IMR-90 (cell line): ENCODE data around the gene ORAI1. TPM values are rescaled to one million over a fixed set of nuclear protein-coding genes. Genes with fewer than 3 reads are reported as not detected.

Experiments used
- ATAC-seq: fragments of 200-7000 bp; cut with Tn5 transposase; 2 replicates; pipeline ENCODE4 v1.9.1; 2020; ENCODE audit warnings: low read depth, mild to moderate bottlenecking, moderate library complexity
- BruUV-seq: library from RNA; stranded (reverse); fragments of 400-500 nt; replicated peaks from 2 replicates; lab custom pipeline; 2021; lab: Mats Ljungman, UMichigan
- CTCF ChIA-PET: fragments of 300-600 bp; formaldehyde crosslinking; extraction: SDS; loops from one replicate; lab custom pipeline; 2021; ENCODE audit warnings: antibody characterized with exemption; lab: Yijun Ruan, JAX
- POLR2A ChIA-PET: fragments of 300-600 bp; sonication (Branson Sonifier 250); formaldehyde crosslinking; loops from one replicate; lab custom pipeline; 2022; ENCODE audit warnings: antibody characterized with exemption; ENCODE audit not compliant: unreplicated experiment; lab: Charles Lee
- DNase-seq: peaks from one replicate; pipeline ENCODE4 v3.0.0; 2013
- H2AFZ ChIP-seq: replicated peaks from 2 replicates; pipeline ENCODE3; 2013; ENCODE audit warnings: low read length, mild to moderate bottlenecking; ENCODE audit not compliant: poor library complexity
- H2AK5ac ChIP-seq: 2 replicates; pipeline ENCODE4 v1.6.1; 2013; ENCODE audit warnings: low read depth, low read length, inconsistent platforms
- H2AK9ac ChIP-seq: replicated peaks from 2 replicates; pipeline ENCODE3; 2013; ENCODE audit warnings: mild to moderate bottlenecking, low read depth, low read length, moderate library complexity; ENCODE audit not compliant: poor library complexity
- H2BK120ac ChIP-seq: 2 replicates; pipeline ENCODE4 v1.6.1; 2013; ENCODE audit warnings: low read depth, low read length, inconsistent platforms
- H2BK15ac ChIP-seq: 3 replicates; pipeline ENCODE4 v1.6.1; 2013; ENCODE audit warnings: low read depth, low read length, inconsistent platforms
- H2BK20ac ChIP-seq: 2 replicates; pipeline ENCODE4 v1.6.1; 2013; ENCODE audit warnings: low read depth, mild to moderate bottlenecking, inconsistent platforms, low read length, moderate library complexity
- H2BK5ac ChIP-seq: 2 replicates; pipeline ENCODE4 v1.6.1; 2013; ENCODE audit warnings: mild to moderate bottlenecking, low read depth, low read length, inconsistent platforms; ENCODE audit not compliant: poor library complexity, severe bottlenecking
- H3K14ac ChIP-seq: replicated peaks from 2 replicates; pipeline ENCODE4 v1.6.1; 2013; ENCODE audit warnings: low read depth, low read length, inconsistent platforms
- H3K18ac ChIP-seq: 2 replicates; pipeline ENCODE4 v1.6.1; 2013; ENCODE audit warnings: low read depth, low read length, control low read depth
- H3K23ac ChIP-seq: 2 replicates; pipeline ENCODE4 v1.6.1; 2013; ENCODE audit warnings: low read depth, low read length, inconsistent platforms
- H3K27ac ChIP-seq: 2 replicates; pipeline ENCODE4 v1.5.1; 2013; ENCODE audit warnings: mild to moderate bottlenecking, control low read depth, low read length; ENCODE audit not compliant: insufficient read depth
- H3K27me3 ChIP-seq: 2 replicates; pipeline ENCODE4 v1.6.1; 2013; ENCODE audit warnings: low read length; ENCODE audit not compliant: control insufficient read depth, insufficient read depth
- H3K36me3 ChIP-seq: 2 replicates; pipeline ENCODE4 v1.6.1; 2013; ENCODE audit warnings: low read length, mixed read lengths; ENCODE audit not compliant: control insufficient read depth, insufficient read depth
- H3K4ac ChIP-seq: 2 replicates; pipeline ENCODE4 v1.6.1; 2013; ENCODE audit warnings: low read depth, low read length, inconsistent platforms
- H3K4me1 ChIP-seq: 2 replicates; pipeline ENCODE4 v1.6.1; 2013; ENCODE audit warnings: low read length, mixed read lengths; ENCODE audit not compliant: control insufficient read depth, insufficient read depth
- H3K4me2 ChIP-seq: 2 replicates; pipeline ENCODE4 v1.6.1; 2013; ENCODE audit warnings: low read depth, mild to moderate bottlenecking, control low read depth, low read length, moderate library complexity
- H3K4me3 ChIP-seq: 2 replicates; pipeline ENCODE4 v1.5.1; 2013; ENCODE audit warnings: low read depth, mild to moderate bottlenecking, control low read depth, low read length, moderate library complexity; ENCODE audit not compliant: insufficient read depth
- H3K56ac ChIP-seq: 2 replicates; pipeline ENCODE4 v1.6.1; 2013; ENCODE audit warnings: low read length, inconsistent platforms; ENCODE audit not compliant: insufficient read depth; ENCODE audit errors: extremely low read depth
- H3K79me1 ChIP-seq, 2 experiments: 2 replicates each; pipeline ENCODE4 v1.6.1; 2013; ENCODE audit warnings: low read length in 2 of 2, inconsistent platforms in 1 of 2, low read depth in 1 of 2
- H3K9ac ChIP-seq: 2 replicates; pipeline ENCODE4 v1.6.1; 2013; ENCODE audit warnings: low read depth, low read length, control low read depth
- H3K9me1 ChIP-seq: 2 replicates; pipeline ENCODE4 v1.6.1; 2013; ENCODE audit warnings: low read length, inconsistent platforms; ENCODE audit not compliant: insufficient read depth
- H3K9me3 ChIP-seq: 2 replicates; pipeline ENCODE4 v1.6.1; 2013; ENCODE audit warnings: low read length; ENCODE audit not compliant: control insufficient read depth, insufficient read depth
- H4K20me1 ChIP-seq: 2 replicates; pipeline ENCODE4 v1.6.1; 2013; ENCODE audit warnings: low read length, inconsistent platforms; ENCODE audit not compliant: insufficient read depth
- H4K5ac ChIP-seq: 2 replicates; pipeline ENCODE4 v1.6.1; 2013; ENCODE audit warnings: mild to moderate bottlenecking, low read depth, low read length, control low read depth
- H4K8ac ChIP-seq, 2 experiments: 2 replicates each; pipeline ENCODE4 v1.6.1; 2013; ENCODE audit warnings: low read depth in 2 of 2, low read length in 2 of 2, control low read depth in 1 of 2, inconsistent platforms in 1 of 2
- H4K91ac ChIP-seq: 2 replicates; pipeline ENCODE4 v1.6.1; 2013; ENCODE audit warnings: low read depth, low read length, inconsistent platforms; ENCODE audit not compliant: insufficient read depth
- BHLHE40 ChIP-seq: fragments of 150-350 bp; IDR thresholded peaks from 2 replicates; pipeline ENCODE4 v1.6.1; 2016; ENCODE audit warnings: mild to moderate bottlenecking, low read depth, low read length
- CEBPB ChIP-seq: IDR thresholded peaks from 2 replicates; pipeline ENCODE4 v1.6.1; 2012; ENCODE audit warnings: low read depth, low read length, improper control_type of control experiment
- CHD1 ChIP-seq: IDR thresholded peaks from 2 replicates; pipeline ENCODE4 v1.6.1; 2012; ENCODE audit warnings: low read depth, low read length, improper control_type of control experiment
- CTCF ChIP-seq: conservative IDR thresholded peaks from 2 replicates; pipeline ENCODE4 v1.5.1; 2012; ENCODE audit warnings: mild to moderate bottlenecking, low read depth, low read length, improper control_type of control experiment
- FOS ChIP-seq: fragments of 150-350 bp; IDR thresholded peaks from 2 replicates; pipeline ENCODE4 v1.6.1; 2016; ENCODE audit warnings: low read depth, low read length
- MAFK ChIP-seq: IDR thresholded peaks from 2 replicates; pipeline ENCODE4 v1.6.1; 2012; ENCODE audit warnings: low read depth, low read length, improper control_type of control experiment
- MAZ ChIP-seq: IDR thresholded peaks from 2 replicates; pipeline ENCODE4 v1.6.1; 2012; ENCODE audit warnings: low read depth, mild to moderate bottlenecking, low read length, improper control_type of control experiment, moderate library complexity, borderline replicate concordance
- MXI1 ChIP-seq: IDR thresholded peaks from 2 replicates; pipeline ENCODE4 v1.6.1; 2012; ENCODE audit warnings: low read depth, mild to moderate bottlenecking, low read length, moderate library complexity, borderline replicate concordance
- NFE2L2 ChIP-seq: fragments of 150-350 bp; IDR thresholded peaks from 2 replicates; pipeline ENCODE4 v1.6.1; 2016; ENCODE audit warnings: low read depth, mild to moderate bottlenecking, low read length
- POLR2A ChIP-seq: IDR thresholded peaks from 2 replicates; pipeline ENCODE4 v1.6.1; 2012; ENCODE audit warnings: mild to moderate bottlenecking, low read depth, low read length
- RAD21 ChIP-seq: IDR thresholded peaks from 2 replicates; pipeline ENCODE4 v1.6.1; 2012; ENCODE audit warnings: low read length, improper control_type of control experiment
- RCOR1 ChIP-seq: IDR thresholded peaks from 2 replicates; pipeline ENCODE4 v1.6.1; 2012; ENCODE audit warnings: mild to moderate bottlenecking, low read length, improper control_type of control experiment; ENCODE audit not compliant: insufficient replicate concordance
- RFX5 ChIP-seq: IDR thresholded peaks from 2 replicates; pipeline ENCODE4 v1.8.0; 2012; ENCODE audit warnings: low read depth, mild to moderate bottlenecking, low read length, moderate library complexity
- SMC3 ChIP-seq: fragments of 150-350 bp; IDR thresholded peaks from 2 replicates; pipeline ENCODE4 v1.6.1; 2016; ENCODE audit warnings: low read depth, mild to moderate bottlenecking, antibody characterized with exemption, low read length, moderate library complexity
- WGBS, 2 experiments: methylation state at CpG; one replicate each; pipeline versions ENCODE4 v1.1.5 to v1.1.7; 2013; ENCODE audit warnings: missing lambda C conversion rate in 2 of 2; ENCODE audit not compliant: insufficient read length in 1 of 2; ENCODE audit errors: extremely low coverage in 2 of 2; 5-methylcytosine and 5-hydroxymethylcytosine counted together
- dilution Hi-C: fragments of 300-500 bp; cut with HindIII; formaldehyde crosslinking; loops from one replicate; pipeline ENCODE4 v1.14.3; 2018; ENCODE audit warnings: low sequenced_read_pairs; ENCODE audit not compliant: unreplicated experiment
- in situ Hi-C: fragments of 300-500 bp; cut with MboI; formaldehyde crosslinking; loops from 3 replicates; pipeline ENCODE4 v1.14.3; 2019; ENCODE audit warnings: low sequenced_read_pairs, inconsistent platforms, mixed read lengths
- intact Hi-C: fragments of 100-400 bp; cut with micrococcal nuclease; formaldehyde crosslinking; loops from 2 replicates; pipeline ENCODE4 v1.10.0; 2022
- polyA plus RNA-seq, 3 experiments: library from polyadenylated mRNA; depleted of rRNA; stranded (reverse); fragments of >200 nt; gene quantifications; 2 replicates each; pipeline ENCODE4 v1.2.3, GENCODE V29; 2012; ENCODE audit warnings: low replicate concordance in 1 of 3
- total RNA-seq: library from RNA; depleted of rRNA; stranded (reverse); fragments of >200 nt; gene quantifications from 2 replicates; pipeline ENCODE4 v1.2.3, GENCODE V29; 2012
- TF ChIP-seq, protein P1 (sequence below): fragments of 150-350 bp; IDR thresholded peaks from 2 replicates; pipeline ENCODE4 v1.6.1; 2017; ENCODE audit warnings: mild to moderate bottlenecking, antibody characterized with exemption, low read length, low read depth
- TF ChIP-seq, protein P2 (sequence below): fragments of 150-350 bp; IDR thresholded peaks from 2 replicates; pipeline ENCODE4 v1.6.1; 2016; ENCODE audit warnings: low read depth, mild to moderate bottlenecking, low read length, moderate library complexity, borderline replicate concordance

Gene ORAI1
- total and polyA plus RNA-seq, 2 of the 4 experiments (the other 2 are of a cell fraction): 3.9 to 22.7 TPM

DNA sequence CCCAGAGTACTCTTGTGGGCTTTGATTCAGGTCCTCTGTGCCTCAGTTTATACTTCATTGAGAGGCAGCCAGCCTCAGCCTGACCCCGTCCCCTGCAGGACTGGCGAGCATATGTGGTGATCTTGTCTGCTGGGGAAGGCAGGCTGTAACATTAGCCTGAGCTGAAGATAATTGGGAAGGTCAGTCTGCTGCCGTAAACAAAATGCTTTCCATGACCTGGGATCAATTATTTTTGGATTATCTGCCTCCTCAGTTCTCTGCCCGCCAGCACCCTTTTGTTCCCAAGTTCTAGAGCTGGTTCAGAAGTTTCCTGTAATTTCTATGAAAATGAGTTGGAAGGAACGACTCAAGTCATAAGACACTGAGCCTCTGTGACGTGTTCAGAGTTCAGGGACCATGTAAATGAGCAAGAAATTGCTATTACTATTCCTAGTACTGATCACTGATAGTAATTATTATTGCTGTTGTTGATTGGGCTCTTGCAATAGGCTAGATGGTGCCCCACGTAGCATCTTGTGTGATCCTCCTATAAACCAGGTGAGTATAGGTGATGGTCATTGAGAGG is 4.5 kb downstream of the ORAI1 start:
- H3K18ac ChIP-seq: no peak overlapping the region
- TF ChIP-seq RAD21 (no peak), SMC3 (no peak), MAFK (no peak), NFE2L2 (no peak), RCOR1 (no peak), FOS (no peak), CEBPB (no peak), MAZ (no peak), MXI1 (no peak), CHD1 (no peak), CTCF (no peak), POLR2A (no peak), RFX5 (no peak), BHLHE40 (no peak)
- TF ChIP-seq, protein P1, sequence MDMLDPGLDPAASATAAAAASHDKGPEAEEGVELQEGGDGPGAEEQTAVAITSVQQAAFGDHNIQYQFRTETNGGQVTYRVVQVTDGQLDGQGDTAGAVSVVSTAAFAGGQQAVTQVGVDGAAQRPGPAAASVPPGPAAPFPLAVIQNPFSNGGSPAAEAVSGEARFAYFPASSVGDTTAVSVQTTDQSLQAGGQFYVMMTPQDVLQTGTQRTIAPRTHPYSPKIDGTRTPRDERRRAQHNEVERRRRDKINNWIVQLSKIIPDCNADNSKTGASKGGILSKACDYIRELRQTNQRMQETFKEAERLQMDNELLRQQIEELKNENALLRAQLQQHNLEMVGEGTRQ: no peak
- TF ChIP-seq, protein P2, sequence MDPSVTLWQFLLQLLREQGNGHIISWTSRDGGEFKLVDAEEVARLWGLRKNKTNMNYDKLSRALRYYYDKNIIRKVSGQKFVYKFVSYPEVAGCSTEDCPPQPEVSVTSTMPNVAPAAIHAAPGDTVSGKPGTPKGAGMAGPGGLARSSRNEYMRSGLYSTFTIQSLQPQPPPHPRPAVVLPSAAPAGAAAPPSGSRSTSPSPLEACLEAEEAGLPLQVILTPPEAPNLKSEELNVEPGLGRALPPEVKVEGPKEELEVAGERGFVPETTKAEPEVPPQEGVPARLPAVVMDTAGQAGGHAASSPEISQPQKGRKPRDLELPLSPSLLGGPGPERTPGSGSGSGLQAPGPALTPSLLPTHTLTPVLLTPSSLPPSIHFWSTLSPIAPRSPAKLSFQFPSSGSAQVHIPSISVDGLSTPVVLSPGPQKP: no peak
- no peak overlapping the region for H3K9ac ChIP-seq
- no peak overlapping the region for H4K5ac ChIP-seq
- dilution Hi-C loops (no loop called here), intact Hi-C loops (no loop called here), in situ Hi-C loops (no loop called here)
- no peak overlapping the region for H3K56ac ChIP-seq
- ChIA-PET CTCF (no interaction called here), POLR2A (no interaction called here)
- H3K9me3 ChIP-seq: no peaks in the 10 kb centered on the region
- peaks cover 33 to 62% of the 10 kb centered on the region in 2 experiments for H3K79me1 ChIP-seq
- peaks cover 23% of the 10 kb centered on the region for H3K4me1 ChIP-seq
- no peak overlapping the region for H3K4me3 ChIP-seq
- no peak overlapping the region for H2AFZ ChIP-seq
- no peaks in the 10 kb centered on the region for H3K27me3 ChIP-seq
- no peak overlapping the region for H3K14ac ChIP-seq
- H3K4ac ChIP-seq: 0 out of 2 replicates have a peak overlapping the region, but pooled peaks have one; percentile 21
- H3K27ac ChIP-seq: no peak overlapping the region
- no peak overlapping the region for H4K91ac ChIP-seq
- no peak overlapping the region for H3K4me2 ChIP-seq
- DNase-seq (no peak), ATAC-seq (no peak)
- peaks cover 16% of the 10 kb centered on the region for H4K20me1 ChIP-seq
- no peak overlapping the region for H2BK20ac ChIP-seq
- no peaks in the 10 kb centered on the region for H3K36me3 ChIP-seq
- no peak overlapping the region for H4K8ac ChIP-seq
- no peak overlapping the region for H2BK5ac ChIP-seq
- BruUV-seq: no TSS peak
- H2AK9ac ChIP-seq: no peak overlapping the region
- peaks cover 19% of the 10 kb centered on the region for H3K9me1 ChIP-seq
- H3K23ac ChIP-seq: no peak overlapping the region
- H2BK15ac ChIP-seq: peak overlapping the region; percentile 48; the same call in 1 of the 3 replicates
- H2AK5ac ChIP-seq: peak overlapping the region; percentile 62
- H2BK120ac ChIP-seq: no peak overlapping the region
- 93% methylated on average over 3 of the region's 7 CpGs; no CpG with 5 or more reads in 1 of the 2 experiments for WGBS, 2 experiments
